Measurements from ENCODE around the gene MT1F.

The MT1F gene

GRCh38 chr16:56623637-56624036 lies 34.1 kb upstream of the MT1F start:
- DNase-seq (ENCODE audit: low read depth, low spot score): no peak
- H3K27ac ChIP-seq: no peak overlapping the region
- H3K36me3 ChIP-seq (ENCODE audit: insufficient read depth, low read length): no peaks in the 10 kb centered on the region
- no peaks in the 10 kb centered on the region for H3K9me3 ChIP-seq (ENCODE audit: low read depth, low read length)
- H3K4me3 ChIP-seq: no peak overlapping the region
- TF ChIP-seq POLR2AphosphoS5 (IDR thresholded peaks at IDR 0.05; ENCODE audit: borderline replicate concordance, low read depth, low read length) (no peak), FOXP2 (optimal IDR thresholded peaks at IDR 0.05; ENCODE audit: control extremely low read depth, extremely low read length, insufficient read depth) (no peak), EZH2 (IDR thresholded peaks at IDR 0.05) (no peak)
- H3K9ac ChIP-seq (ENCODE audit: insufficient read length): no peak overlapping the region

GRCh38 chr16:56625140-56625942 lies 32.4 kb upstream of the MT1F start, which contains the start of gene MT1E:
MT1E (plus strand) TSS chr16:56625781; CDS start chr16:56625852, 71 bp downstream.
- Histone ChIP-seq H3K9ac (ENCODE audit: insufficient read length) (no peak within 1 kb of the TSS), H3K36me3 (ENCODE audit: insufficient read depth, low read length) (no peaks in the 10 kb centered on the region), H3K27ac (no peak within 1 kb of the TSS), H3K4me3 (no peak within 1 kb of the TSS), H3K9me3 (ENCODE audit: low read depth, low read length) (no peaks in the 10 kb centered on the region)
- TF ChIP-seq EZH2 (IDR thresholded peaks at IDR 0.05): no peak
- no peak for TF ChIP-seq POLR2AphosphoS5 (IDR thresholded peaks at IDR 0.05; ENCODE audit: borderline replicate concordance, low read depth, low read length)
- TF ChIP-seq FOXP2 (optimal IDR thresholded peaks at IDR 0.05; ENCODE audit: control extremely low read depth, extremely low read length, insufficient read depth): no peak
- DNase-seq (ENCODE audit: low read depth, low spot score): no peak

GRCh38 chr16:56625943-56626654 lies 31.7 kb upstream of the MT1F start:
- no peak for DNase-seq (ENCODE audit: low read depth, low spot score)
- no peaks in the 10 kb centered on the region for H3K9me3 ChIP-seq (ENCODE audit: low read depth, low read length)
- H3K4me3 ChIP-seq: no peak overlapping the region
- TF ChIP-seq EZH2 (IDR thresholded peaks at IDR 0.05) (no peak), POLR2AphosphoS5 (IDR thresholded peaks at IDR 0.05; ENCODE audit: borderline replicate concordance, low read depth, low read length) (no peak)
- no peak overlapping the region for H3K27ac ChIP-seq
- no peak overlapping the region for H3K9ac ChIP-seq (ENCODE audit: insufficient read length)
- no peaks in the 10 kb centered on the region for H3K36me3 ChIP-seq (ENCODE audit: insufficient read depth, low read length)

GRCh38 chr16:56626685-56627084 lies 31.1 kb upstream of the MT1F start:
- TF ChIP-seq EZH2 (IDR thresholded peaks at IDR 0.05): no peak
- no peak for TF ChIP-seq POLR2AphosphoS5 (IDR thresholded peaks at IDR 0.05; ENCODE audit: borderline replicate concordance, low read depth, low read length)
- no peak for TF ChIP-seq FOXP2 (optimal IDR thresholded peaks at IDR 0.05; ENCODE audit: control extremely low read depth, extremely low read length, insufficient read depth)
- H3K4me3 ChIP-seq: no peak overlapping the region
- H3K27ac ChIP-seq: no peak overlapping the region
- H3K9ac ChIP-seq (ENCODE audit: insufficient read length): no peak overlapping the region
- H3K9me3 ChIP-seq (ENCODE audit: low read depth, low read length): no peaks in the 10 kb centered on the region
- H3K36me3 ChIP-seq (ENCODE audit: insufficient read depth, low read length): no peaks in the 10 kb centered on the region
- no peak for DNase-seq (ENCODE audit: low read depth, low spot score)

GRCh38 chr16:56628486-56629350 lies 29.0 kb upstream of the MT1F start:
- Histone ChIP-seq H3K27ac (no peak overlapping the region), H3K36me3 (ENCODE audit: insufficient read depth, low read length) (no peaks in the 10 kb centered on the region), H3K4me3 (no peak overlapping the region), H3K9ac (ENCODE audit: insufficient read length) (no peak overlapping the region), H3K9me3 (ENCODE audit: low read depth, low read length) (no peaks in the 10 kb centered on the region)
- no peak for DNase-seq (ENCODE audit: low read depth, low spot score)
- no peak for TF ChIP-seq EZH2 (IDR thresholded peaks at IDR 0.05)
- no peak for TF ChIP-seq FOXP2 (optimal IDR thresholded peaks at IDR 0.05; ENCODE audit: control extremely low read depth, extremely low read length, insufficient read depth)
- TF ChIP-seq POLR2AphosphoS5 (IDR thresholded peaks at IDR 0.05; ENCODE audit: borderline replicate concordance, low read depth, low read length): no peak

GRCh38 chr16:56629531-56629930 lies 28.2 kb upstream of the MT1F start:
- no peak overlapping the region for H3K9ac ChIP-seq (ENCODE audit: insufficient read length)

GRCh38 chr16:56630134-56630533 lies 27.6 kb upstream of the MT1F start:
- no peak for DNase-seq (ENCODE audit: low read depth, low spot score)
- Histone ChIP-seq H3K4me3 (no peak overlapping the region), H3K27ac (no peak overlapping the region), H3K9me3 (ENCODE audit: low read depth, low read length) (no peaks in the 10 kb centered on the region), H3K36me3 (ENCODE audit: insufficient read depth, low read length) (no peaks in the 10 kb centered on the region), H3K9ac (ENCODE audit: insufficient read length) (no peak overlapping the region)
- TF ChIP-seq EZH2 (IDR thresholded peaks at IDR 0.05) (no peak), POLR2AphosphoS5 (IDR thresholded peaks at IDR 0.05; ENCODE audit: borderline replicate concordance, low read depth, low read length) (no peak), FOXP2 (optimal IDR thresholded peaks at IDR 0.05; ENCODE audit: control extremely low read depth, extremely low read length, insufficient read depth) (no peak)

More at GRCh38 chr16:56629531-56629930, 28.2 kb upstream of the MT1F start:
- no peak overlapping the region for H3K27ac ChIP-seq
- no peaks in the 10 kb centered on the region for H3K36me3 ChIP-seq (ENCODE audit: insufficient read depth, low read length)
- DNase-seq (ENCODE audit: low read depth, low spot score): no peak
- H3K9me3 ChIP-seq (ENCODE audit: low read depth, low read length): no peaks in the 10 kb centered on the region
- H3K4me3 ChIP-seq: no peak overlapping the region
- TF ChIP-seq EZH2 (IDR thresholded peaks at IDR 0.05): no peak
- no peak for TF ChIP-seq FOXP2 (optimal IDR thresholded peaks at IDR 0.05; ENCODE audit: control extremely low read depth, extremely low read length, insufficient read depth)
- TF ChIP-seq POLR2AphosphoS5 (IDR thresholded peaks at IDR 0.05; ENCODE audit: borderline replicate concordance, low read depth, low read length): no peak

GRCh38 chr16:56631197-56631596 lies 26.6 kb upstream of the MT1F start:
- no peak for TF ChIP-seq FOXP2 (optimal IDR thresholded peaks at IDR 0.05; ENCODE audit: control extremely low read depth, extremely low read length, insufficient read depth)
- no peak for TF ChIP-seq EZH2 (IDR thresholded peaks at IDR 0.05)
- TF ChIP-seq POLR2AphosphoS5 (IDR thresholded peaks at IDR 0.05; ENCODE audit: borderline replicate concordance, low read depth, low read length): no peak
- Histone ChIP-seq H3K27ac (no peak overlapping the region), H3K36me3 (ENCODE audit: insufficient read depth, low read length) (no peaks in the 10 kb centered on the region), H3K9ac (ENCODE audit: insufficient read length) (no peak overlapping the region), H3K9me3 (ENCODE audit: low read depth, low read length) (no peaks in the 10 kb centered on the region), H3K4me3 (no peak overlapping the region)
- no peak for DNase-seq (ENCODE audit: low read depth, low spot score)

All from SK-N-MC (cell line).